KMS-11 (cell line): ENCODE data around the gene PIGX.

Experiments
- H2AFZ ChIP-seq: fragments of 200-600 bp; sonication (generic); 2 replicates; pipeline ENCODE4 v1.6.1; 2016; ENCODE audit warnings: antibody characterized with exemption, mixed run types, low read depth
- H3K27ac ChIP-seq: fragments of 200-600 bp; sonication (generic); 2 replicates; pipeline ENCODE4 v1.6.1; 2016; ENCODE audit warnings: mild to moderate bottlenecking, mixed run types
- H3K27me3 ChIP-seq: fragments of 200-600 bp; sonication (generic); 2 replicates; pipeline ENCODE4 v1.6.1; 2017; ENCODE audit warnings: mild to moderate bottlenecking, low read depth, mixed run types, moderate library complexity; ENCODE audit not compliant: insufficient read depth
- H3K36me3 ChIP-seq: fragments of 200-600 bp; sonication (generic); 2 replicates; pipeline ENCODE4 v1.6.1; 2017; ENCODE audit warnings: mild to moderate bottlenecking, mixed run types; ENCODE audit not compliant: insufficient read depth
- H3K4me1 ChIP-seq: fragments of 200-600 bp; sonication (generic); 2 replicates; pipeline ENCODE4 v1.6.1; 2016; ENCODE audit warnings: mild to moderate bottlenecking, low read depth, mixed run types; ENCODE audit not compliant: poor library complexity, severe bottlenecking
- H3K4me2 ChIP-seq: fragments of 200-600 bp; sonication (generic); 2 replicates; pipeline ENCODE4 v1.7.0; 2016; ENCODE audit warnings: mild to moderate bottlenecking, mixed run types
- H3K4me3 ChIP-seq: fragments of 200-600 bp; sonication (generic); IDR thresholded peaks from 2 replicates; pipeline ENCODE4 v1.6.1; 2017; ENCODE audit warnings: low read depth, low read length, mixed read lengths; ENCODE audit not compliant: insufficient read depth
- H3K79me2 ChIP-seq: fragments of 200-600 bp; sonication (generic); 2 replicates; pipeline ENCODE4 v1.6.1; 2016; ENCODE audit warnings: low read depth, mixed run types; ENCODE audit not compliant: insufficient read depth
- H3K9ac ChIP-seq: fragments of 200-600 bp; sonication (generic); 2 replicates; pipeline ENCODE4 v1.6.1; 2016; ENCODE audit warnings: mild to moderate bottlenecking, mixed run types
- H4K20me1 ChIP-seq: fragments of 200-600 bp; sonication (generic); 2 replicates; pipeline ENCODE4 v1.6.1; 2016; ENCODE audit warnings: mild to moderate bottlenecking, mixed run types; ENCODE audit not compliant: insufficient read depth
- CTCF ChIP-seq: fragments of 200-600 bp; sonication (generic); conservative IDR thresholded peaks from 2 replicates; pipeline ENCODE4 v1.6.1; 2017; ENCODE audit warnings: low read depth, mild to moderate bottlenecking, antibody characterized with exemption, low read length, moderate library complexity, mixed read lengths

Gene PIGX

GRCh38 chr3:196749125-196749524 is 36.9 kb downstream of the PIGX start:
- Histone ChIP-seq H3K36me3 (peaks cover 5% of the 10 kb centered on the region; the same call in 1 of the 2 replicates), H3K4me1 (peaks cover 2% of the 10 kb centered on the region), H3K27ac (no peak overlapping the region), H3K4me3 (no peak overlapping the region), H3K9ac (no peak overlapping the region), H3K79me2 (peaks cover 96% of the 10 kb centered on the region), H2AFZ (no peak overlapping the region), H4K20me1 (peaks cover 9% of the 10 kb centered on the region; the same call in 1 of the 2 replicates), H3K4me2 (no peak overlapping the region), H3K27me3 (no peaks in the 10 kb centered on the region)
- TF ChIP-seq CTCF, result no peak

GRCh38 chr3:196753201-196753600 is 41.0 kb downstream of the PIGX start:
- no peaks in the 10 kb centered on the region for H3K27me3 ChIP-seq
- H3K36me3 ChIP-seq, result 0 out of 2 replicates have a peak, but pooled peaks cover 7% of the 10 kb centered on the region
- H3K4me1 ChIP-seq, result no peaks in the 10 kb centered on the region
- no peak for TF ChIP-seq CTCF
- H3K79me2 ChIP-seq, result peaks cover 91% of the 10 kb centered on the region
- H3K4me2 ChIP-seq, result no peak overlapping the region
- H4K20me1 ChIP-seq, result no peaks in the 10 kb centered on the region
- H2AFZ ChIP-seq, result no peak overlapping the region
- H3K27ac ChIP-seq, result no peak overlapping the region
- no peak overlapping the region for H3K9ac ChIP-seq
- H3K4me3 ChIP-seq, result no peak overlapping the region

- H4K20me1 ChIP-seq, result no peaks in the 10 kb centered on the region
- no peaks in the 10 kb centered on the region for H3K4me1 ChIP-seq
Measured at GRCh38 chr3:196754091-196754981, 42.2 kb downstream of the PIGX start.

GRCh38 chr3:196756732-196757131 is 44.6 kb downstream of the PIGX start:
- Histone ChIP-seq H4K20me1 (no peaks in the 10 kb centered on the region), H2AFZ (no peak overlapping the region), H3K9ac (no peak overlapping the region), H3K36me3 (0 out of 2 replicates have a peak, but pooled peaks cover 7% of the 10 kb centered on the region), H3K4me1 (no peaks in the 10 kb centered on the region), H3K27ac (no peak overlapping the region), H3K4me3 (no peak overlapping the region), H3K79me2 (peaks cover 82% of the 10 kb centered on the region), H3K4me2 (no peak overlapping the region), H3K27me3 (no peaks in the 10 kb centered on the region)
- no peak for TF ChIP-seq CTCF

More at GRCh38 chr3:196754091-196754981, 42.2 kb downstream of the PIGX start:
- Histone ChIP-seq H3K4me3 (no peak overlapping the region), H3K79me2 (peaks cover 89% of the 10 kb centered on the region), H3K9ac (no peak overlapping the region), H2AFZ (no peak overlapping the region), H3K27me3 (no peaks in the 10 kb centered on the region), H3K4me2 (no peak overlapping the region), H3K27ac (no peak overlapping the region), H3K36me3 (0 out of 2 replicates have a peak, but pooled peaks cover 7% of the 10 kb centered on the region)
- no peak for TF ChIP-seq CTCF
